H1 (cell line): ENCODE measurements around the gene OTOGL. TPM values are rescaled to one million over a fixed set of nuclear protein-coding genes. Genes with fewer than 3 reads are reported as not detected.

Source experiments
- CTCF ChIA-PET: fragments of 300-600 bp; sonication (Branson Sonifier 250); formaldehyde crosslinking; loops from one replicate; lab custom pipeline; 2021; ENCODE audit not compliant: partially characterized antibody; lab: Charles Lee
- POLR2A ChIA-PET: fragments of 300-600 bp; sonication (Branson Sonifier 250); formaldehyde crosslinking; loops from one replicate; lab custom pipeline; 2021; ENCODE audit warnings: inconsistent platforms; ENCODE audit not compliant: partially characterized antibody; lab: Charles Lee
- DNase-seq, 2 experiments: peaks; one replicate each; pipeline versions ENCODE4 v3.0.0 to v3.0.0-alpha.2; 2010 to 2022; ENCODE audit warnings: low spot score in 2 of 2, low read depth in 1 of 2, mixed read lengths in 1 of 2
- FAIRE-seq: peaks from 2 replicates; lab custom pipeline; 2011; peaks lifted over from hg19 to GRCh38; lab: Jason Lieb, UNC
- H2AFZ ChIP-seq: 2 replicates; pipeline ENCODE4 v1.8.1; 2012; ENCODE audit warnings: low read length, inconsistent platforms
- H2AK5ac ChIP-seq: 2 replicates; pipeline ENCODE4 v1.6.1; 2013; ENCODE audit warnings: low read depth, low read length
- H2BK120ac ChIP-seq: replicated peaks from 2 replicates; pipeline ENCODE3; 2013; ENCODE audit warnings: low read depth, low read length, inconsistent platforms
- H2BK12ac ChIP-seq: 2 replicates; pipeline ENCODE4 v1.6.1; 2013; ENCODE audit warnings: low read depth, low read length
- H2BK15ac ChIP-seq: 2 replicates; pipeline ENCODE4 v1.6.1; 2013; ENCODE audit warnings: low read length
- H2BK20ac ChIP-seq: 2 replicates; pipeline ENCODE4 v1.6.1; 2013; ENCODE audit warnings: low read length
- H2BK5ac ChIP-seq: 2 replicates; pipeline ENCODE4 v1.6.1; 2013; ENCODE audit warnings: low read depth, low read length
- H3K14ac ChIP-seq: 2 replicates; pipeline ENCODE4 v1.6.1; 2013; ENCODE audit warnings: inconsistent platforms; ENCODE audit not compliant: insufficient read length
- H3K18ac ChIP-seq: 2 replicates; pipeline ENCODE4 v1.6.1; 2013; ENCODE audit warnings: low read length; ENCODE audit errors: extremely low read depth
- H3K23ac ChIP-seq: 2 replicates; pipeline ENCODE4 v1.6.1; 2013; ENCODE audit warnings: inconsistent platforms; ENCODE audit not compliant: insufficient read length
- H3K23me2 ChIP-seq: 2 replicates; pipeline ENCODE4 v1.6.1; 2013; ENCODE audit warnings: low read depth, low read length
- H3K27ac ChIP-seq: 2 replicates; pipeline ENCODE4 v1.6.1; 2011; ENCODE audit warnings: low read depth, low read length, inconsistent platforms
- H3K27me3 ChIP-seq, 4 experiments: replicated peaks in 1 of 4; 1 replicate in 1 of 4; 2 replicates in 3 of 4; pipeline versions ENCODE4 v1.6.1 to v1.8.1; 2011 to 2013; ENCODE audit warnings: low read length in 3 of 4, mild to moderate bottlenecking in 3 of 4, inconsistent platforms in 2 of 4, mixed read lengths in 2 of 4, moderate library complexity in 1 of 4; ENCODE audit not compliant: control insufficient read depth in 3 of 4, insufficient read depth in 3 of 4; ENCODE audit errors: extremely low read depth in 1 of 4
- H3K36me3 ChIP-seq, 4 experiments: 2 replicates each; pipeline versions ENCODE4 v1.6.1 to v1.8.1; 2011 to 2013; ENCODE audit warnings: mild to moderate bottlenecking in 4 of 4, low read length in 3 of 4, moderate library complexity in 2 of 4, control low read depth in 1 of 4, inconsistent platforms in 1 of 4; ENCODE audit not compliant: insufficient read depth in 4 of 4, control insufficient read depth in 2 of 4
- H3K4ac ChIP-seq: replicated peaks from 2 replicates; pipeline ENCODE3; 2013; ENCODE audit warnings: low read length, low read depth, mixed read lengths, inconsistent platforms; ENCODE audit not compliant: insufficient read length
- H3K4me1 ChIP-seq, 4 experiments: replicated peaks in 1 of 4; 1 replicate in 1 of 4; 2 replicates in 3 of 4; pipeline versions ENCODE4 v1.6.1 to v1.8.1; 2011 to 2013; ENCODE audit warnings: low read length in 3 of 4, inconsistent platforms in 2 of 4, mixed read lengths in 1 of 4; ENCODE audit not compliant: insufficient read depth in 4 of 4, control insufficient read depth in 3 of 4
- H3K4me2 ChIP-seq, 2 experiments: 2 replicates each; pipeline versions ENCODE4 v1.6.1 to v1.8.1; 2011 to 2013; ENCODE audit warnings: low read depth in 2 of 2, low read length in 2 of 2, control low read depth in 1 of 2, inconsistent platforms in 1 of 2, mild to moderate bottlenecking in 1 of 2; ENCODE audit not compliant: insufficient read depth in 1 of 2
- H3K4me3 ChIP-seq, 4 experiments: fragments of 200-600, 300-600 bp in 1 of 4; sonication (generic), shearing (Covaris generic), sonication (Bioruptor Twin) in 1 of 4; 2 replicates each; pipeline versions ENCODE4 v1.5.1 to v1.8.1; 2011 to 2016; ENCODE audit warnings: low read length in 4 of 4, low read depth in 3 of 4, control low read depth in 2 of 4, inconsistent platforms in 2 of 4, mild to moderate bottlenecking in 2 of 4, mixed read lengths in 1 of 4, moderate library complexity in 1 of 4; ENCODE audit not compliant: insufficient read depth in 2 of 4; ENCODE audit errors: extremely low read depth in 1 of 4
- H3K56ac ChIP-seq: replicated peaks from 2 replicates; pipeline ENCODE3; 2013; ENCODE audit warnings: low read depth, mild to moderate bottlenecking, mixed read lengths, low read length, inconsistent platforms; ENCODE audit not compliant: insufficient read length
- H3K79me1 ChIP-seq: 2 replicates; pipeline ENCODE4 v1.6.1; 2013; ENCODE audit warnings: low read depth, low read length, control low read depth
- H3K79me2 ChIP-seq, 2 experiments: 2 replicates each; pipeline versions ENCODE4 v1.6.1 to v1.8.1; 2012 to 2013; ENCODE audit warnings: low read length in 2 of 2, mild to moderate bottlenecking in 2 of 2, inconsistent platforms in 1 of 2; ENCODE audit not compliant: insufficient read depth in 2 of 2, control insufficient read depth in 1 of 2
- H3K9ac ChIP-seq, 4 experiments: replicated peaks in 1 of 4; 1 replicate in 1 of 4; 2 replicates in 3 of 4; pipeline versions ENCODE4 v1.6.1 to v1.8.1; 2011 to 2013; ENCODE audit warnings: low read depth in 3 of 4, low read length in 3 of 4, control low read depth in 2 of 4, mild to moderate bottlenecking in 2 of 4, moderate library complexity in 2 of 4, inconsistent platforms in 1 of 4; ENCODE audit errors: extremely low read depth in 1 of 4
- H3K9me3 ChIP-seq, 2 experiments: 2 replicates each; pipeline versions ENCODE4 v1.6.1 to v1.8.1; 2012 to 2013; ENCODE audit warnings: mild to moderate bottlenecking in 2 of 2, moderate library complexity in 2 of 2, control low read depth in 1 of 2, inconsistent platforms in 1 of 2, low read depth in 1 of 2, low read length in 1 of 2, mixed read lengths in 1 of 2; ENCODE audit not compliant: insufficient read depth in 2 of 2
- H4K20me1 ChIP-seq, 2 experiments: replicated peaks in 1 of 2; 2 replicates each; pipeline versions ENCODE3 to v1.8.1; 2011 to 2013; ENCODE audit warnings: inconsistent platforms in 2 of 2, low read length in 2 of 2, mild to moderate bottlenecking in 1 of 2; ENCODE audit not compliant: insufficient read depth in 2 of 2, control insufficient read depth in 1 of 2
- H4K5ac ChIP-seq: 2 replicates; pipeline ENCODE4 v1.6.1; 2013; ENCODE audit warnings: low read length, low read depth, mixed read lengths, inconsistent platforms; ENCODE audit not compliant: insufficient read length
- H4K8ac ChIP-seq: 2 replicates; pipeline ENCODE4 v1.8.0; 2013; ENCODE audit warnings: mild to moderate bottlenecking, moderate library complexity, low read length, inconsistent platforms; ENCODE audit not compliant: insufficient read depth; ENCODE audit errors: extremely low read depth
- H4K91ac ChIP-seq: replicated peaks from 2 replicates; pipeline ENCODE3; 2013; ENCODE audit warnings: low read length, mixed read lengths, inconsistent platforms; ENCODE audit not compliant: insufficient read length
- ATF2 ChIP-seq: IDR thresholded peaks from 2 replicates; pipeline ENCODE4 v1.6.1; 2012; ENCODE audit warnings: low read length, inconsistent platforms
- ATF3 ChIP-seq: IDR thresholded peaks from 2 replicates; pipeline ENCODE4 v1.6.1; 2011; ENCODE audit warnings: low read depth, mild to moderate bottlenecking, low read length; ENCODE audit not compliant: insufficient read depth
- CTBP2 ChIP-seq: IDR thresholded peaks from 2 replicates; pipeline ENCODE4 v1.7.0; 2011; ENCODE audit warnings: borderline replicate concordance, mild to moderate bottlenecking, moderate library complexity, mixed read lengths, low read length; ENCODE audit not compliant: insufficient read depth, insufficient read length
- GTF2F1 ChIP-seq: IDR thresholded peaks from 2 replicates; pipeline ENCODE4 v1.6.1; 2012; ENCODE audit warnings: low read depth, low read length, improper control_type of control experiment, borderline replicate concordance
- KDM1A ChIP-seq: fragments of 200-600, 300-600 bp; sonication (generic); IDR thresholded peaks from 2 replicates; pipeline ENCODE4 v1.7.1; 2016; ENCODE audit warnings: mild to moderate bottlenecking, low read length, borderline replicate concordance
- MAFK ChIP-seq: IDR thresholded peaks from 2 replicates; pipeline ENCODE4 v1.6.1; 2012; ENCODE audit warnings: low read depth, mild to moderate bottlenecking, improper control_type of control experiment, low read length
- POLR2A ChIP-seq, 2 experiments: IDR thresholded peaks; 1 replicate in 1 of 2; 2 replicates in 1 of 2; pipeline ENCODE4 v1.6.1; 2011; ENCODE audit warnings: low read depth in 2 of 2, low read length in 2 of 2, mild to moderate bottlenecking in 2 of 2; ENCODE audit errors: control extremely low read depth in 1 of 2
- RBBP5 ChIP-seq: IDR thresholded peaks from 2 replicates; pipeline ENCODE4 v1.7.1; 2012; ENCODE audit warnings: low read depth, mild to moderate bottlenecking, inconsistent platforms, low read length, moderate library complexity, borderline replicate concordance
- RFX5 ChIP-seq: IDR thresholded peaks from 2 replicates; pipeline ENCODE4 v1.6.1; 2011; ENCODE audit warnings: low read depth, low read length, improper control_type of control experiment, borderline replicate concordance
- WGBS, 2 experiments: shearing (Covaris generic) in 1 of 2; methylation state at CpG; one replicate each; pipeline versions ENCODE4 v1.1.6 to v1.1.7; 2013 to 2015; ENCODE audit warnings: low lambda C conversion rate in 2 of 2, mixed read lengths in 2 of 2, inconsistent platforms in 1 of 2, low coverage in 1 of 2, missing lambda C conversion rate in 1 of 2; ENCODE audit not compliant: insufficient replicate concordance in 2 of 2, insufficient coverage in 1 of 2, insufficient read length in 1 of 2; ENCODE audit errors: extremely low coverage in 1 of 2, missing lambda C conversion rate in 1 of 2; 5-methylcytosine and 5-hydroxymethylcytosine counted together
- polyA plus RNA-seq, 7 experiments: library from polyadenylated mRNA; depleted of rRNA in 3 of 7; stranded (reverse) in 5 of 7; unstranded in 2 of 7; fragments of >200 nt in 5 of 7; fragments of 200-250 nt in 2 of 7; gene quantifications; 1 replicate in 5 of 7; 2 replicates in 1 of 7; 4 replicates in 1 of 7; pipeline versions ENCODE4 v1.2.1 to v1.2.3, GENCODE V29; 2011 to 2013; ENCODE audit warnings: missing spikeins in 2 of 7, mixed read lengths in 2 of 7
- total RNA-seq: library from RNA; stranded (reverse); fragmentation: NEBNext Ultra II Directional; extraction: Animal tissue kit (Norgen Biotek cat#: 25700); gene quantifications from 2 replicates; pipeline ENCODE4 v1.2.1, GENCODE V29; 2021

The OTOGL gene
- total and polyA plus RNA-seq, 2 of the 8 experiments (the other 6 are each of a cell fraction or from before 2014, with no cell fraction given), result 0.12 to 0.17 TPM

- H3K4me1 ChIP-seq, result no peaks in the 10 kb centered on the region
- no peak overlapping the region for H2BK5ac ChIP-seq
- H3K79me2 ChIP-seq, result no peaks in the 10 kb centered on the region
- FAIRE-seq (no peak), DNase-seq (no peak)
- no peak overlapping the region for H4K8ac ChIP-seq
- TF ChIP-seq POLR2A (IDR thresholded peaks at IDR 0.05; ENCODE audit: control extremely low read depth in 1 of 2, low read depth in 2 of 2, low read length in 2 of 2) (no peak), CTBP2 (no peak), RBBP5 (no peak), ATF3 (no peak), KDM1A (no peak), ATF2 (no peak), GTF2F1 (no peak), RFX5 (no peak), MAFK (no peak)
- ChIA-PET POLR2A (no interaction called here), CTCF (no interaction called here)
- no peak overlapping the region for H3K14ac ChIP-seq
- no peaks in the 10 kb centered on the region for H3K36me3 ChIP-seq
- H3K23me2 ChIP-seq, result no peaks in the 10 kb centered on the region
- H4K5ac ChIP-seq, result no peak overlapping the region
- no peaks in the 10 kb centered on the region for H3K9me3 ChIP-seq
- no peak overlapping the region for H2BK20ac ChIP-seq
- H3K56ac ChIP-seq, result no peak overlapping the region
- no peaks in the 10 kb centered on the region for H3K79me1 ChIP-seq
- H3K18ac ChIP-seq, result no peak overlapping the region
- no peak overlapping the region for H4K91ac ChIP-seq
- H3K4me2 ChIP-seq, result no peak overlapping the region
- no peak overlapping the region for H3K4ac ChIP-seq
- no peaks in the 10 kb centered on the region for H3K27me3 ChIP-seq
- H3K23ac ChIP-seq, result no peak overlapping the region
- WGBS, 2 experiments, result 89% methylated on average over 5 of the region's 5 CpGs; no CpG with 5 or more reads in 1 of the 2 experiments
- H2BK15ac ChIP-seq, result no peak overlapping the region
- no peak overlapping the region for H2BK12ac ChIP-seq
- no peak overlapping the region for H2AFZ ChIP-seq
- H2BK120ac ChIP-seq, result no peak overlapping the region
- no peaks in the 10 kb centered on the region for H4K20me1 ChIP-seq
- H3K4me3 ChIP-seq, result no peak overlapping the region
- no peak overlapping the region for H2AK5ac ChIP-seq
- no peak overlapping the region for H3K27ac ChIP-seq
- H3K9ac ChIP-seq, result no peak overlapping the region
Measured at GRCh38 chr12:80156306-80156705, 57.0 kb downstream of the OTOGL start.
